ENCODE data around the gene CCR2. TPM values are rescaled to one million over a fixed set of nuclear protein-coding genes. Genes with fewer than 3 reads are reported as not detected.

The CCR2 gene
- total RNA-seq, 4 donors from 2014 or later = 0.15 to 1.4 (median 0.80) TPM

GRCh38 chr3:46351646-46352045, 2.3 kb upstream of the CCR2 start:
- Histone ChIP-seq H3K4me1 (no peaks in the 10 kb centered on the region), H3K27me3 (peaks cover 0 to 9% (median 0%) of the 10 kb centered on the region in 3 donors), H3K9me3 (no peaks in the 10 kb centered on the region), H3K27ac (no peak overlapping the region), H3K4me3 (no peak overlapping the region), H3K36me3 (no peaks in the 10 kb centered on the region)
- no peak for TF ChIP-seq POLR2A (IDR thresholded peaks at IDR 0.05)
- TF ChIP-seq, protein P1, sequence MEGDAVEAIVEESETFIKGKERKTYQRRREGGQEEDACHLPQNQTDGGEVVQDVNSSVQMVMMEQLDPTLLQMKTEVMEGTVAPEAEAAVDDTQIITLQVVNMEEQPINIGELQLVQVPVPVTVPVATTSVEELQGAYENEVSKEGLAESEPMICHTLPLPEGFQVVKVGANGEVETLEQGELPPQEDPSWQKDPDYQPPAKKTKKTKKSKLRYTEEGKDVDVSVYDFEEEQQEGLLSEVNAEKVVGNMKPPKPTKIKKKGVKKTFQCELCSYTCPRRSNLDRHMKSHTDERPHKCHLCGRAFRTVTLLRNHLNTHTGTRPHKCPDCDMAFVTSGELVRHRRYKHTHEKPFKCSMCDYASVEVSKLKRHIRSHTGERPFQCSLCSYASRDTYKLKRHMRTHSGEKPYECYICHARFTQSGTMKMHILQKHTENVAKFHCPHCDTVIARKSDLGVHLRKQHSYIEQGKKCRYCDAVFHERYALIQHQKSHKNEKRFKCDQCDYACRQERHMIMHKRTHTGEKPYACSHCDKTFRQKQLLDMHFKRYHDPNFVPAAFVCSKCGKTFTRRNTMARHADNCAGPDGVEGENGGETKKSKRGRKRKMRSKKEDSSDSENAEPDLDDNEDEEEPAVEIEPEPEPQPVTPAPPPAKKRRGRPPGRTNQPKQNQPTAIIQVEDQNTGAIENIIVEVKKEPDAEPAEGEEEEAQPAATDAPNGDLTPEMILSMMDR (IDR thresholded peaks at IDR 0.05 in 4 of 5, conservative IDR thresholded peaks at IDR 0.05 in 1 of 5) = no peak
- ATAC-seq = no peak
- intact Hi-C loops (cut with DNase I; ENCODE audit: low total_unique reads) (no loop called here), in situ Hi-C loops (cut with MboI; ENCODE audit: low sequenced_read_pairs in 4 of 4) (loop anchor here in 1 of 4 donors (25.0 kb wide), 2 partner anchors 264 to 414 kb away; partner anchors contain the start of gene CXCR6)
- no peak for DNase-seq

DNA sequence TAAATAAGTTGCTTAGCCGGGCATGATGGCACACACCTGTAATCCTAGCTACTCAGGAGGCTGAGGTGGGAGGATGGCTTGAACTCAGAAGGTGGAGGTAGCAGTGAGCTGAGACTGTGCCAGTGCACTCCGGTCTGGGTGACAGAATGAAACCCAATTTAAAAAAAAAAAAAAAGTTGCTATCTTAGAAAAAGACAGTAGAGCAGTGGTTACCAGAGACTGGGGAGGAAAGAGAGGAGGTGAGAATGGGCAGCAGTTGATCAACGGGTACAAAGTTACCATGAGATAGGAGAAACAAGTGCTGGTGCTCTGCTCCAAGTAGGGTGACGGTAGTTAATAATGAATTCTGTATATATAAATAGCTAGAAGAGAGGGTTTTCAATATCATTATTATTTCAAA, 821 bp upstream of the CCR2 start:
- no peaks in the 10 kb centered on the region for H3K4me1 ChIP-seq
- no peak overlapping the region for H3K4me3 ChIP-seq
- H3K27me3 ChIP-seq = peaks cover 0 to 9% (median 0%) of the 10 kb centered on the region in 3 donors
- no peaks in the 10 kb centered on the region for H3K9me3 ChIP-seq
- no peaks in the 10 kb centered on the region for H3K36me3 ChIP-seq
- no peak for ATAC-seq
- no peak overlapping the region for H3K27ac ChIP-seq
- TF ChIP-seq POLR2A (IDR thresholded peaks at IDR 0.05) = no peak
- TF ChIP-seq, protein P1 (IDR thresholded peaks at IDR 0.05 in 4 of 5, conservative IDR thresholded peaks at IDR 0.05 in 1 of 5) = no peak
- no peak for DNase-seq
- intact Hi-C loops (cut with DNase I; ENCODE audit: low total_unique reads) (no loop called here), in situ Hi-C loops (cut with MboI; ENCODE audit: low sequenced_read_pairs in 4 of 4) (loop anchor here in 1 of 4 donors (25.0 kb wide), 2 partner anchors 266 to 416 kb away; partner anchors contain the start of gene CXCR6)

- Histone ChIP-seq H3K36me3 (no peaks in the 10 kb centered on the region), H3K4me1 (no peaks in the 10 kb centered on the region), H3K9me3 (no peaks in the 10 kb centered on the region), H3K4me3 (no peak overlapping the region), H3K27me3 (peaks cover 0 to 9% (median 0%) of the 10 kb centered on the region in 3 donors), H3K27ac (no peak overlapping the region)
- intact Hi-C loops (cut with DNase I; ENCODE audit: low total_unique reads) (no loop called here), in situ Hi-C loops (cut with MboI; ENCODE audit: low sequenced_read_pairs in 4 of 4) (loop anchor here in 1 of 4 donors (25.0 kb wide), 2 partner anchors 267 to 417 kb away; partner anchors contain the start of gene CXCR6)
- ATAC-seq (no peak), DNase-seq (no peak)
- TF ChIP-seq, protein P1 (IDR thresholded peaks at IDR 0.05 in 4 of 5, conservative IDR thresholded peaks at IDR 0.05 in 1 of 5) = no peak
- TF ChIP-seq POLR2A (IDR thresholded peaks at IDR 0.05) = no peak
These were observed 567 bp downstream of the CCR2 start for GRCh38 chr3:46354478-46354877.

DNA sequence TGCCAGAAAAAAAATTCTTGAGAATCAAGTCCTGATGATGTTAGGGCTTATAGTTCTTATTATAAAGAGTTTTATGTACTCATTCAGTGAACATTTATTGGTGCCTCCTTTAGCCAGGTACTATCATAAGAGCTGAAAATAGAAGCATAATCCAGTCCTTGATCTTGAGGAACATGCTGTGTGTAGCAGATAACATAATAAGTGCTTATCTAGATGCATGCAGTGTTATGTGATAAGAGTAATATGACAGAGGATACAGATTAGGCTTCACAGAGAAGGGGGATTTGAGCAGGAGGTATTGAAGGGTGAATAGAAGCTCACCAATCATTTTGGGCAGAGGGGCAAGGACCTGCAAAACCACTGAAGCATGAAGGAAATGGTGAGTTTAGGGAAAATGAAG, 1.1 kb downstream of the CCR2 start:
- Histone ChIP-seq H3K27ac (no peak overlapping the region), H3K36me3 (no peaks in the 10 kb centered on the region), H3K4me1 (no peaks in the 10 kb centered on the region), H3K4me3 (no peak overlapping the region), H3K27me3 (peaks cover 0 to 9% (median 0%) of the 10 kb centered on the region in 3 donors), H3K9me3 (no peaks in the 10 kb centered on the region)
- intact Hi-C loops (cut with DNase I; ENCODE audit: low total_unique reads) (no loop called here), in situ Hi-C loops (cut with MboI; ENCODE audit: low sequenced_read_pairs in 4 of 4) (loop anchor here in 1 of 4 donors (25.0 kb wide), 2 partner anchors 268 to 418 kb away; partner anchors contain the start of gene CXCR6)
- TF ChIP-seq, protein P1 (IDR thresholded peaks at IDR 0.05 in 4 of 5, conservative IDR thresholded peaks at IDR 0.05 in 1 of 5) = no peak
- TF ChIP-seq POLR2A (IDR thresholded peaks at IDR 0.05) = no peak
- ATAC-seq (no peak), DNase-seq (no peak)
